Activated CD8-positive, alpha-beta memory T cell treated with anti-CD3 and anti-CD28 coated beads, Interleukin-2, amount 50 U/mL, for 48 hours (primary cell): ENCODE results near the gene AZGP1.
"Not testable (repeated sequence)": the region's sequence is repeated elsewhere in the genome, so short reads cannot be mapped to it uniquely, and the experiment has no call there.

Experiments used
- DNase-seq: peaks from one replicate; pipeline ENCODE4 v3.0.0-alpha.2; 2020

The AZGP1 gene

GRCh38 chr7:99996755-99997544, 21.1 kb upstream of the AZGP1 start:
- DNase-seq: no peak

GRCh38 chr7:99994819-99995218, 19.0 kb upstream of the AZGP1 start:
- DNase-seq: no peak

GRCh38 chr7:99992330-99993038, 16.7 kb upstream of the AZGP1 start:
- no peak for DNase-seq

- DNase-seq: not testable (repeated sequence)
These were observed 15.7 kb upstream of the AZGP1 start for GRCh38 chr7:99991543-99991942.

- no peak for DNase-seq
These were observed 14.6 kb upstream of the AZGP1 start for GRCh38 chr7:99990460-99990852.

GRCh38 chr7:99987846-99988245, 12.0 kb upstream of the AZGP1 start:
- no peak for DNase-seq

GRCh38 chr7:99987306-99987705, 11.5 kb upstream of the AZGP1 start:
- DNase-seq: not testable (repeated sequence)

GRCh38 chr7:99984593-99984992, 8.8 kb upstream of the AZGP1 start:
- no peak for DNase-seq

GRCh38 chr7:99981066-99981465, 5.2 kb upstream of the AZGP1 start:
- DNase-seq: not testable (repeated sequence)

- not testable (repeated sequence) for DNase-seq
These were observed 4.6 kb upstream of the AZGP1 start for GRCh38 chr7:99980448-99980872.

- peak; percentile 88 for DNase-seq
These were observed 4.0 kb upstream of the AZGP1 start for GRCh38 chr7:99979814-99980225.

GRCh38 chr7:99976626-99977025, 795 bp upstream of the AZGP1 start:
- no peak for DNase-seq

GRCh38 chr7:99974681-99975080, 1.1 kb downstream of the AZGP1 start:
- DNase-seq: no peak

- not testable (repeated sequence) for DNase-seq
These were observed 2.0 kb downstream of the AZGP1 start for GRCh38 chr7:99973817-99974216.

GRCh38 chr7:99971242-99971641, 4.6 kb downstream of the AZGP1 start:
- DNase-seq: no peak

GRCh38 chr7:99969813-99970212, 6.0 kb downstream of the AZGP1 start:
- DNase-seq: not testable (repeated sequence)

- no peak for DNase-seq
These were observed 6.5 kb downstream of the AZGP1 start for GRCh38 chr7:99969298-99969697.

- no peak for DNase-seq
These were observed 17.1 kb downstream of the AZGP1 start for GRCh38 chr7:99958564-99959227.

- no peak for DNase-seq
These were observed 20.6 kb downstream of the AZGP1 start for GRCh38 chr7:99955247-99955646.

- not testable (repeated sequence) for DNase-seq
These were observed 21.2 kb downstream of the AZGP1 start for GRCh38 chr7:99954643-99955042.

GRCh38 chr7:99953649-99954048, 22.2 kb downstream of the AZGP1 start:
- no peak for DNase-seq

- not testable (repeated sequence) for DNase-seq
These were observed 23.2 kb downstream of the AZGP1 start for GRCh38 chr7:99952649-99953048.

GRCh38 chr7:99950819-99951218, 25.0 kb downstream of the AZGP1 start:
- DNase-seq: not testable (repeated sequence)
